GM18907 (cell line): ENCODE data around the gene CLC.
"Not testable (repeated sequence)": the region's sequence is repeated elsewhere in the genome, so short reads cannot be mapped to it uniquely, and the experiment has no call there.

Experiments
- ATAC-seq: cut with Tn5 transposase; IDR thresholded peaks from one replicate; pipeline ENCODE4 v1.9.1; 2021; ENCODE audit warnings: mild to moderate bottlenecking, moderate library complexity; ENCODE audit not compliant: unreplicated experiment

The CLC gene

GRCh38 chr19:39731685-39732084, 6.1 kb downstream of the CLC start:
- ATAC-seq, result no peak

- no peak for ATAC-seq
These were observed 8.2 kb downstream of the CLC start for GRCh38 chr19:39729594-39729993.

- no peak for ATAC-seq
These were observed 9.8 kb downstream of the CLC start for GRCh38 chr19:39728040-39728439.

- no peak for ATAC-seq
These were observed 10.6 kb downstream of the CLC start for GRCh38 chr19:39727070-39727800.

- no peak for ATAC-seq
These were observed 11.8 kb downstream of the CLC start for GRCh38 chr19:39725995-39726394.

- not testable (repeated sequence) for ATAC-seq
These were observed 17.7 kb downstream of the CLC start for GRCh38 chr19:39720144-39720543.

- ATAC-seq, result no peak
These were observed 27.4 kb downstream of the CLC start for GRCh38 chr19:39710333-39710890.

GRCh38 chr19:39709026-39709872, 28.6 kb downstream of the CLC start:
- no peak for ATAC-seq

- ATAC-seq, result no peak
These were observed 29.2 kb downstream of the CLC start for GRCh38 chr19:39708594-39708993.

- ATAC-seq, result no peak
These were observed 32.1 kb downstream of the CLC start for GRCh38 chr19:39705578-39706188.

- no peak for ATAC-seq
These were observed 33.4 kb downstream of the CLC start, which contains the start of gene LGALS14 for GRCh38 chr19:39704181-39705044. Gene LGALS14, plus strand, starts transcription at chr19:39704481. Its CDS starts 48 bp downstream, at chr19:39704529.

GRCh38 chr19:39701291-39701690, 36.5 kb downstream of the CLC start:
- ATAC-seq, result peak; percentile 43

- no peak for ATAC-seq
These were observed 39.3 kb downstream of the CLC start for GRCh38 chr19:39698535-39698934.

- no peak for ATAC-seq
These were observed 41.4 kb downstream of the CLC start for GRCh38 chr19:39696387-39696786.

GRCh38 chr19:39695759-39696158, 42.1 kb downstream of the CLC start:
- ATAC-seq, result no peak

GRCh38 chr19:39692822-39693221, 45.0 kb downstream of the CLC start:
- ATAC-seq, result no peak

- ATAC-seq, result no peak
These were observed 45.7 kb downstream of the CLC start for GRCh38 chr19:39692166-39692565.

GRCh38 chr19:39688637-39689036, 49.2 kb downstream of the CLC start:
- not testable (repeated sequence) for ATAC-seq

GRCh38 chr19:39686739-39687138, 51.1 kb downstream of the CLC start:
- no peak for ATAC-seq

- ATAC-seq, result no peak
These were observed 53.6 kb downstream of the CLC start for GRCh38 chr19:39684267-39684666.
